Limb (tissue), 2 donors: ENCODE data around the gene ARSA.

Experiments used
- DNase-seq, 2 donors: peaks; one replicate each; pipeline ENCODE4 v3.0.0-alpha.2; 2016; ENCODE audit errors: extremely low spot score in 2 of 2

The ARSA gene

GRCh38 chr22:50605002-50605612 lies 22.8 kb downstream of the ARSA start:
- DNase-seq = no peak

GRCh38 chr22:50604256-50605001 lies 23.5 kb downstream of the ARSA start:
- no peak for DNase-seq

DNA sequence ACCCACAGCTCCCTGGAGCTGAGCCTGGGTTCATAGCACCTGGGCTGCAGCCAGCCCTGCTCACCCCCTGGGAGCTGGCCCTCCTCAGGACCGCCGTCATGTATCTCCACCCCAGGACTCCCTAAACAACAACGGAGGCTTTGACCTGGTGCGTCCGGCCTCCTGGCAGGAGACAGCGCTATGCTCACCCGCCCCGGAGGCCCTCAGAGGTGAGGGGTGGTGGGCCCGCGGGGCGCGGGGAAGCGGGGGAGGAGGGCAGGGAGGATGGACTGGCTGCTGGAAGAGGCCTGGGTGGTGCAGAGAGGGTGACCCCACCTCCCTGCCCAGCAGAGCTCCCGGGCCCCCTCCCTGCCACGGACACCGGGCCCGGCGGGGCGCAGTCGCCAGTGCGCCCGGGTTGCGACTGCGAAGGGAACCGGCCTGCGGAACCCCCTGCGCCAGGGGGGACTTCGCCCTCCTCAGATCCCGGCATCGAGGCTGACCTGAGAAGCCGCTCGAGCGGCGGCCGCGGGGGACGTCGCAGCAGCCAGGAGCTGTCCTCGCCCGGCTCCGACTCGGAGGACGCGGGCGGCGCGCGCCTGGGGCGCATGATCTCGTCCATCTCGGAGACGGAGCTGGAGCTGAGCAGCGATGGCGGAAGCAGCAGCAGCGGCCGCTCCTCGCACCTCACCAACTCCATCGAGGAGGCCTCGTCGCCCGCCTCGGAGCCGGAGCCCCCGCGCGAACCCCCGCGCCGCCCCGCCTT lies 24.3 kb downstream of the ARSA start:
- no peak for DNase-seq

DNA sequence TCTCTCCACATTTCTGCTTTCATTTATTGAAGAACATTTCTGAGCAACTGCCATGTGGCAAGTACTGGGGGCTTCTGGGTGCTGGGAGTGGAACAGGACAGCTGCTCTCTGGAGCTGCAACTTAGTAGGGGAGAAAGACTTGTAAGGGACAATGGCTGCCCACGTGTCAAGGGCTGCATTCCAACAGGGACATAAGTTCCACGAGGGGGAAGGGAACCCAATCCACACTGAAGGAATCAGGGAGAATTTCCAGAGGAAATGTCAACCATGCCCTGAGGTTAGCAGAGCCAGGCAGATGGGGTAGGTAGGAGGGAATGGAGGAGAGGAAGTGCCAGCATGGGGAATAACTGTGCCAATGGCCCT lies 25.6 kb downstream of the ARSA start:
- no peak for DNase-seq

DNA sequence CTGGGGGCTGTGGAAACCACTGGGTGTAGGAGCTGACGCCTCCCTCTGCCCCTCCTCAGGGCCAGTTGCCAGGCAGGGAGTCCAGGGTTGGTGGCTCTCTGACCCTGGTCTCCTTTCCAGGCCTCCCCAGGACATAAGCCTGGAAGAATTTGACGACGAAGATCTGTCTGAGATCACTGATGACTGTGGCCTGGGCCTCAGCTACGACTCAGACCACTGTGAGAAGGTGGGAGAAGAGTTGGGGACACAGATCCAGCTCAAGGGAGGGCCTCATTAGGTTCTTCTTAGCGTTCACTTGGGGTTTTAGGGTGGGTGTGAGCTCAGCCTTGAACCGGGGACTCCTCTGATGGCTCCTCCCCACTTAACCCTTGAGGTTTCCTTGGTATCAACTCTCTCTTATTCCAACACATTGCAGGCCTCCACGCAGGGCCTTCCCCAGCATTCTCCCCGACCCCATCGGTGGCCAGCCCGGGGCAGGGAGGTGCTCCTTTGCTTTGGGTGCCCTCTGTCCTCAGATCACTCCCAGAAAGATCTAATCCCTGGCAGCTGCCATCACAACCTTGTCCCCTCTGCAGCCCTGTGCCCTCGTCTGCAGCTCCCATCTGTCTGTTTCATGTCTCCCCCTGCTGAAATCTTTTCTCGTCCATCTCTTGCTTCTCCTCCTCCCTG lies 26.1 kb downstream of the ARSA start:
- no peak for DNase-seq

- no peak for DNase-seq
These were observed 26.8 kb downstream of the ARSA start for GRCh38 chr22:50600967-50601668.

GRCh38 chr22:50600538-50600937 lies 27.4 kb downstream of the ARSA start, which contains the start of gene MAPK8IP2:
Gene MAPK8IP2 (plus strand): TSS chr22:50600793. CDS start chr22:50600819, 26 bp downstream.
- peak in 1 of 2 donors; percentile 67 for DNase-seq

GRCh38 chr22:50599816-50600455 lies 28.0 kb downstream of the ARSA start:
- DNase-seq = peak in 1 of 2 donors; percentile 86

DNA sequence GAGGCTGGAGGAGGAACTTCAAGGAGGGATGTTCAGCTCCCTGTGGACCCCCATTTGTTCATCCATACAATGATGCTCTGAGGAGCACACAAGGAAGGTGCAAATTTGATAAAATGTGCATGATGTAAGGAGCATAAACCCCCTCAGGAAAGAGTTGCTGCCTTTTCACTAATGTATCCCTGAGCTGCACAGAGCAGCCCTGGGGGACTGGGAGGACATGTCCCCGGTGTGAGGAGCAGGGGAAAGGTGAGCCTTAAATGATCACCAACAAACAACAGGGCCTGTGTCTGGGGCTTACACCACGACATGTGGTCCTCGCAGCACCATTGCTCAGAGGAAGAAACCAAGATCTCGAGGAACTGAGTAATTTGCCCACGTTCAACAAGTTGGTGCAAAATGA lies 30.9 kb downstream of the ARSA start:
- DNase-seq = no peak

DNA sequence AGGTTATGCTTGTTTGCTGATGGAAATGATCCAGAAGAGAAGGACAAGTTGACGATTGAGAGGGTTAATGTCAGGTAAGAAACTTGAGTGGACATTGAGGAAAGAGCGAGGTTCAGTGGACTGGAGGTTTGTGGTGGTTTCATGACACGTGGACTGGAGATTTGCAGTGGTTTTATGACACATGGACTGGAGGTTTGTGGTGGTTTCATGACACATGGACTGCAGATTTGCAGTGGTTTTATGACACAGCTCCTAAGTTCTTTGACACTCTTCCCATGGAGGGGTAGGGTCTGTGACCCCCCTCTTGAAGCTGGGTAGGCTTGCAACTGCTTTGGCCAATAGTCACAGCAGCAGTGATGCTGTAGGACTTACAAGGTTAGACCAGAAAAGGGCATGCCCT lies 32.8 kb downstream of the ARSA start:
- DNase-seq = no peak

GRCh38 chr22:50587407-50587806 lies 40.5 kb downstream of the ARSA start:
- no peak for DNase-seq

- DNase-seq = no peak
These were observed 41.5 kb downstream of the ARSA start for GRCh38 chr22:50586416-50586815.

DNA sequence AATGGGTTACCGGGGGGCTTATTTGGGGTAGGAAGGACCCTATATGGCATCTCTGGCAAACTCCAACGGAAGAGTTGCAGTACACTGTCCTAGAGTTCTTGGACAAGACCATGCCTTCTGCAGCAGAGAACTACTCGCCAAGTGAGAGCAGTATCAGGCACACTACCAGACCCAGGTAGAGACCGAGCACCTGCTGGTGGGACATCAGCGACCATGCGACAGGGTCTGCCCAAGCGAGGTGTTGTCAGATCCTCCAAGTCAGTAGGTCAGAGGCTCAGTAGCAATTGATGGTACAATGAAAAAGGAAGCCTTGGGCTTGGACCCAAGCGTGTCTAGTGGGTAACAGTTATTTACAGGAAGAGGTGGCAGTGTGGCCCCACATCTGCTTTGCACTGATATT lies 42.2 kb downstream of the ARSA start:
- no peak for DNase-seq

- DNase-seq = no peak
These were observed 42.7 kb downstream of the ARSA start for GRCh38 chr22:50585238-50585637.

DNA sequence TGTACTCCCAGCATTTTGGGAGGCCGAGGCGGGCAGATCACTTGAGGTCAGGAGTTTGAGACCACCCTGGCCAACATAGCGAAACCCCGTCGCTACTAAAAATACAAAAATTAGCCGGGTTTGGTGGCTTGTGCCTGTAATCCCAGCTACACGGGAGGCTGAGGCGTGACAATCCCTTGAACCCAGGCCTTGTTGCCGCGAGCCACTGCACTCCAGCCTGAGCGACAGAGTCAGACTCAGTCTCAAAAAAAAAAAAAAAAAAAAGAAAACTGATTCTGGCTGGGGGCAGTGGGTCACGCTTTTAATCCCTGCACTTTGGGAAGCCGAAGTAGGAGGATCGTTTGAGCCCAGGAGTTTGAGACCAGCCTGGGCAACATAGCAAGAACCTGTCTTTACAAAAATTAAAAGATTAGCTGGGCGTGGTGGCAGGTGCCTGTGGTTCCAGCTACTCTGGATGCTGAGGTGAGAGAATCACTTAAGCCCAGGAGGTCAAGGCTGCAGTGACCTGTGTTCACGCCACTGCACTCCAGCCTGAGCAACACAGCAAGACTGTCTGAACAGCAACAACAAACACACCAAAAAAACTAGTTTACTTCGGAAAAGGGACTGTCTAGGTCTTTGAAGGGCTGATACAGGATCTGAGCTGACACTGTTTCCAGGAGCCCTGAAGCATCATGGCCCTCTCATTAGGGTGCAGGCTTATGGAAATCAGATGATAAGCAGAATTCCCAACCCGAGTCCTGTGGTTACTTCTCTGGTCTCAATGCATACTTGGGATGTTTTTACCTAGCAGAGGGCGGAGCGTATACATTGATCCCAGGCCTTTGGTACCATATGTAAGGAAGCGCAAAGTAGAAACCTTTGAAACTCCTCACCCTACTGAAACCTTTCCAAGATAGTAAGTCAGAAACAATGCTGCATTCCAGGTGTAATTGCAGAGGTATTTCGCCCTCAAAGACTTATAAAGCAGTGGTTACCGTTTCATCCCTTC lies 43.6 kb downstream of the ARSA start:
- no peak for DNase-seq

DNA sequence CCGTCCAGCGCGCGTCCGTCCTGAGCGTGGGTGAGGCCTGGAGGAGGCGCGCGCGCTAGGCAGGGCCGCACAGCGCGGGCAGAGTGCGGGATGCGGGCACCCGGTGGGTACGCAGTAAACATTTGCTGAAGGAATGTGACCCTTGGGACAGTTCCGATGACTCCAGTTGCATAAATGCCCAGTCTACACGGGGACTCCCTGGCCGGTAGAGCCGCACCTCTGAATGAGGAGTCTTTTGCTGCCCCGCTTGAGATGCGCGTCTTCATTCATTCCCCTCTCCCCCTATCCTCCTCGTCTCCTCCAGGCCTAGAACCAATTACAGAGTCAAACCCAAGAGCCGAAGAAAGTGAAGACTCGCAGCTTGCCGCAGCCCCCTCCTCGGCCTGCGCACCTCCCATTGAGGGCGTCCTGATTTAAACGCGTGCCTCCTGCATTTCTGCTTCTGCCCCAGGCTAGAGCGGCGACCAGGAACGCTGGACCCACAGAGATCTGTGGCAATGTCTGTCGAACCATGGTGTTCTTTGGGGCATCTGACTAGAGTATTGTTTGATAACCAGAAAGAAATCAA lies 44.6 kb downstream of the ARSA start:
- DNase-seq = no peak

DNA sequence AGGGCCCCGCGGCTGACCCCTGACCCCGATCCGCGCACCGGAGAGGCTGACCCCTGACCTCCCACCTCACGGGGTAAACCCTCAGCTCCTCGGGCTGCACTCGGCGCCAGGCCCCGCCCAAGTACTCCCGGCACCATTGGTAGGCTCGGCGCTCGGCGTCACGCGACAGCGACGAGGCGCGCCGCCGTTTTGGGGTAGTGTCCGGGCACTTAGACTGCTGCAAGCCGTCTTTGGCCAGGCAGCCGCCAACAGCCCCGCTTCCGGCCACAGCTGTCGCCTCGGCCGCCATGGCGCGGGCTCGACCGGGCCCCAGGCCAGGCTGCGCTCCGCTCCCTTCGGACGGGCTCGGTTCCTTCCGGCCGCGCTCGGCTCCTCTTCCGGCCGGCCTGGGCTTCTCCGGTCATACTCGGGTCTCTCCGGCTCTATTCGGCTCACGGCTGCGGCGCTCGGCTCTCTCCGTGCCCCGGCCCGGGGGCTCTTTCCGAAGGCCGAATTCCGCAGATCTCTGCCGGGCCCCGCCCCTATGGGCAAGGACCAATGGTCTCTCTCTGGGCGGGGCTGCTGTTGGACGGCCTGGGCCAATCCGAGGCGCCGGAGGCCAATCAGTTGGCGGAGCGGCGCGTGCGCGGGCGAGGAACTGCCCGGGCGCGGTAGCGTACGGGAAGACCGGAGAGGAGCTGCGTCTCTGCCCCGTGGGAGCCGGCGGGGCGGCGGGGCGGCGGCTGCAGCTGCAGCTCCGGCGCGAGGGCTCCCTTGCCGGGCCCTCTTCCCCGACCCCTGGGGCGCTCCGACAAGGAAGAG lies 45.3 kb downstream of the ARSA start, which contains the start of gene CHKB:
CHKB (minus strand) TSS at position 357 of the 801 bp plus-strand sequence; CDS start at position 289, 68 bp downstream.
- peak; percentile 99 for DNase-seq

DNA sequence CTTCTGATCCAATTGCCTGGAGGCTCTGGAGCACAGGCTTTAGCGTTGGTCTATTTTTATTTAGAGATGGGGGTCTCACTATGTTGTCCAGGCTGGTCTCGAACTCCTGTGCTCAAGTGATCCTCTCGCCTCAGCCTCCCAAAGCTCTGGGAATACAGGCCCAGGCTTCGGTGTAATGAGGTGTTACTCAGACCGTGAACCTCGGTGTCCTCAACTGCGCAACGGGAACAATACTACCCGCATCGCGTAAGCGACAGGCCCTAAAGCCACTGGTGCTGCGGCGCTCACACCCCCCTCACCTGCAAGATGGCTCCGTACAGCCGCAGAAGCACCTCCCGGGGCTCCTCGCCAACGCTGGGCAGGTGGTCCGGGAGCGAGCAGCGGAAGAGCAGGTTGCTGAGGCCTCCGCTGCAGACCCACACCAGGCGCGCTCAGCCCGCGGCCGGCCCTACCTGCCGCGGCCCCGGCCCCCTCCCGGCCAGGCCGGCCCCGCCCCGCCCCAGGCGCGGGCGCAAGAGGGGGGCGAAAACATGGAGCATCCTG lies 45.9 kb downstream of the ARSA start:
- no peak for DNase-seq
